GM18498 (cell line): Measurements from ENCODE around the gene MAN2B2.

Experiments
- ATAC-seq: cut with Tn5 transposase; IDR thresholded peaks from one replicate; pipeline ENCODE4 v1.9.1; 2021; ENCODE audit warnings: mild to moderate bottlenecking, moderate library complexity; ENCODE audit not compliant: unreplicated experiment

Gene MAN2B2

GRCh38 chr4:6546091-6546490, 28.9 kb upstream of the MAN2B2 start:
- ATAC-seq: no peak

- ATAC-seq: no peak
Observed at GRCh38 chr4:6546681-6547447, 28.1 kb upstream of the MAN2B2 start.

GRCh38 chr4:6548201-6548881, 26.6 kb upstream of the MAN2B2 start:
- ATAC-seq: no peak

GRCh38 chr4:6548882-6549230, 26.1 kb upstream of the MAN2B2 start:
- no peak for ATAC-seq

GRCh38 chr4:6549445-6549844, 25.5 kb upstream of the MAN2B2 start:
- ATAC-seq: no peak

- ATAC-seq: no peak
Observed at GRCh38 chr4:6549890-6550620, 24.9 kb upstream of the MAN2B2 start.

GRCh38 chr4:6550821-6551220, 24.2 kb upstream of the MAN2B2 start:
- ATAC-seq: no peak

- ATAC-seq: no peak
Observed at GRCh38 chr4:6551660-6552059, 23.3 kb upstream of the MAN2B2 start.

- ATAC-seq: no peak
Observed at GRCh38 chr4:6555519-6555918, 19.5 kb upstream of the MAN2B2 start.

GRCh38 chr4:6556263-6556662, 18.7 kb upstream of the MAN2B2 start:
- ATAC-seq: no peak

- no peak for ATAC-seq
Observed at GRCh38 chr4:6557185-6557584, 17.8 kb upstream of the MAN2B2 start.

- ATAC-seq: no peak
Observed at GRCh38 chr4:6557856-6558255, 17.1 kb upstream of the MAN2B2 start.

GRCh38 chr4:6560416-6561172, 14.4 kb upstream of the MAN2B2 start:
- ATAC-seq: no peak

- ATAC-seq: no peak
Observed at GRCh38 chr4:6561173-6561516, 13.8 kb upstream of the MAN2B2 start.

- ATAC-seq: no peak
Observed at GRCh38 chr4:6561706-6562371, 13.2 kb upstream of the MAN2B2 start.

- no peak for ATAC-seq
Observed at GRCh38 chr4:6562931-6563901, 11.8 kb upstream of the MAN2B2 start.

- no peak for ATAC-seq
Observed at GRCh38 chr4:6563935-6564645, 10.9 kb upstream of the MAN2B2 start.

GRCh38 chr4:6565691-6566390, 9.1 kb upstream of the MAN2B2 start:
- no peak for ATAC-seq
